A549 (cell line): ENCODE data around the gene SDHB. TPM values are rescaled to one million over a fixed set of nuclear protein-coding genes. Genes with fewer than 3 reads are reported as not detected.

Source experiments
- ATAC-seq, 2 experiments: fragments of 200-7000 bp in 1 of 2; fragments of >200 bp in 1 of 2; cut with Nextera tagmentation in 1 of 2; cut with Tn5 transposase in 1 of 2; 3 replicates each; pipeline versions ENCODE4 v1.8.0 to v1.9.1; 2018 to 2020; ENCODE audit warnings: mild to moderate bottlenecking in 1 of 2, moderate library complexity in 1 of 2
- CTCF ChIA-PET: fragments of 300-600 bp; sonication (Branson Sonifier 250); formaldehyde crosslinking; extraction: SDS; loops from one replicate; lab custom pipeline; 2021; ENCODE audit warnings: antibody characterized with exemption, inconsistent platforms; lab: Yijun Ruan, JAX
- POLR2A ChIA-PET: fragments of 350-600 bp; formaldehyde crosslinking; extraction: SDS; loops from one replicate; lab custom pipeline; 2021; ENCODE audit warnings: antibody characterized with exemption, inconsistent platforms; lab: Yijun Ruan, JAX
- DNase-seq, 2 experiments: peaks; one replicate each; pipeline versions ENCODE4 v3.0.0 to v3.0.0-alpha.2; 2011 to 2016; ENCODE audit warnings: low read depth in 1 of 2, low spot score in 1 of 2
- FAIRE-seq: peaks from 2 replicates; lab custom pipeline; 2011; peaks lifted over from hg19 to GRCh38; lab: Jason Lieb, UNC
- H3K27ac ChIP-seq, 2 experiments: fragments of >200 bp; sonication (Bioruptor Twin); formaldehyde crosslinking; 3 replicates each; pipeline ENCODE4 v1.5.1; 2016 to 2017
- H3K4me1 ChIP-seq: fragments of >200 bp; sonication (Bioruptor Twin); formaldehyde crosslinking; 3 replicates; pipeline ENCODE4 v1.6.1; 2016
- H3K4me2 ChIP-seq: fragments of >200 bp; sonication (Bioruptor Twin); formaldehyde crosslinking; 3 replicates; pipeline ENCODE4 v1.6.1; 2016
- H3K4me3 ChIP-seq: fragments of >200 bp; sonication (Bioruptor Twin); formaldehyde crosslinking; 3 replicates; pipeline ENCODE4 v1.5.1; 2016
- H3K9me3 ChIP-seq: fragments of >200 bp; sonication (Bioruptor Twin); formaldehyde crosslinking; 3 replicates; pipeline ENCODE4 v1.6.1; 2016
- ATOH8 ChIP-seq: fragments of 250-450 bp; sonication (Bioruptor Pico); IDR thresholded peaks from 2 replicates; pipeline ENCODE4 v1.5.0; 2020; ENCODE audit warnings: low read depth, mild to moderate bottlenecking, moderate library complexity
- CBX2 ChIP-seq: fragments of 200-600 bp; sonication (generic); IDR thresholded peaks from 2 replicates; pipeline ENCODE4 v1.6.1; 2016; ENCODE audit warnings: low read depth, mild to moderate bottlenecking, borderline replicate concordance
- CBX8 ChIP-seq: fragments of 200-600 bp; sonication (generic); IDR thresholded peaks from 2 replicates; pipeline ENCODE4 v1.6.1; 2016
- CEBPB ChIP-seq, 2 experiments: fragments of >200 bp in 1 of 2; sonication (Bioruptor Twin) in 1 of 2; formaldehyde crosslinking in 1 of 2; IDR thresholded peaks; 2 replicates each; pipeline ENCODE4 v1.6.1; 2012 to 2016
- CHD4 ChIP-seq: fragments of 200-600 bp; sonication (generic); IDR thresholded peaks from 2 replicates; pipeline ENCODE4 v1.6.1; 2016; ENCODE audit warnings: antibody characterized with exemption, mild to moderate bottlenecking, borderline replicate concordance
- CTCF ChIP-seq: fragments of >200 bp; sonication (Bioruptor Twin); formaldehyde crosslinking; IDR thresholded peaks from 3 replicates; pipeline ENCODE4 v1.5.1; 2016
- E2F6 ChIP-seq: IDR thresholded peaks from 2 replicates; pipeline ENCODE4 v1.6.1; 2012; ENCODE audit warnings: low read depth, borderline replicate concordance
- EHMT2 ChIP-seq: fragments of 200-600 bp; sonication (generic); IDR thresholded peaks from 2 replicates; pipeline ENCODE4 v1.6.1; 2016; ENCODE audit warnings: antibody characterized with exemption, low read depth, mild to moderate bottlenecking, moderate library complexity
- EP300 ChIP-seq, 2 experiments: fragments of >200 bp; sonication (Bioruptor Twin); formaldehyde crosslinking; IDR thresholded peaks; 2 replicates in 1 of 2; 3 replicates in 1 of 2; pipeline ENCODE4 v1.6.1; 2016 to 2017
- FOSL2 ChIP-seq, 2 experiments: fragments of 450-650 bp in 1 of 2; fragments of >200 bp in 1 of 2; sonication (Bioruptor Twin) in 1 of 2; formaldehyde crosslinking; IDR thresholded peaks; 2 replicates each; pipeline versions ENCODE4 v1.5.0 to v1.6.1; 2016 to 2020; ENCODE audit warnings: mild to moderate bottlenecking in 1 of 2, moderate library complexity in 1 of 2
- HDAC2 ChIP-seq: fragments of 200-600 bp; sonication (generic); IDR thresholded peaks from 2 replicates; pipeline ENCODE4 v1.6.1; 2016
- HES2 ChIP-seq: fragments of >200 bp; sonication (Bioruptor Twin); formaldehyde crosslinking; IDR thresholded peaks from 2 replicates; pipeline ENCODE4 v1.6.1; 2016
- HOXB13 ChIP-seq: fragments of 250-450 bp; sonication (Bioruptor Pico); IDR thresholded peaks from 2 replicates; pipeline ENCODE4 v1.5.0; 2020; ENCODE audit warnings: low read depth, mild to moderate bottlenecking, moderate library complexity
- HOXB5 ChIP-seq: fragments of 250-450 bp; sonication (Bioruptor Pico); IDR thresholded peaks from 2 replicates; pipeline ENCODE4 v1.5.0; 2020; ENCODE audit warnings: mild to moderate bottlenecking, moderate library complexity
- JUNB ChIP-seq: fragments of >200 bp; sonication (Bioruptor Twin); formaldehyde crosslinking; IDR thresholded peaks from 2 replicates; pipeline ENCODE4 v1.6.1; 2016
- KDM5A ChIP-seq: fragments of 200-600 bp; sonication (generic); IDR thresholded peaks from 2 replicates; pipeline ENCODE4 v1.6.1; 2016; ENCODE audit warnings: antibody characterized with exemption, mild to moderate bottlenecking
- MAFK ChIP-seq: fragments of 450-650 bp; IDR thresholded peaks from 2 replicates; pipeline ENCODE4 v1.6.1; 2014; ENCODE audit not compliant: partially characterized antibody
- MAZ ChIP-seq: fragments of 150-350 bp; IDR thresholded peaks from 2 replicates; pipeline ENCODE4 v1.6.1; 2014; ENCODE audit warnings: antibody characterized with exemption, low read depth, low read length, borderline replicate concordance
- NFE2L2 ChIP-seq: fragments of 150-350 bp; conservative IDR thresholded peaks from 2 replicates; pipeline ENCODE4 v1.6.1; 2014; ENCODE audit warnings: low read length
- NR3C1 ChIP-seq: fragments of >200 bp; sonication (Bioruptor Twin); formaldehyde crosslinking; IDR thresholded peaks from 3 replicates; pipeline ENCODE4 v1.6.1; 2017
- POLR2A ChIP-seq: IDR thresholded peaks from 2 replicates; pipeline ENCODE4 v1.6.1; 2012; ENCODE audit warnings: mild to moderate bottlenecking, low read length
- RAD21 ChIP-seq, 2 experiments: fragments of >200 bp in 1 of 2; sonication (Bioruptor Twin) in 1 of 2; formaldehyde crosslinking in 1 of 2; IDR thresholded peaks in 1 of 2; conservative IDR thresholded peaks in 1 of 2; 2 replicates in 1 of 2; 3 replicates in 1 of 2; pipeline ENCODE4 v1.6.1; 2012 to 2018; ENCODE audit warnings: inconsistent platforms in 1 of 2
- SREBF2 ChIP-seq: fragments of 450-650 bp; IDR thresholded peaks from 2 replicates; pipeline ENCODE4 v1.6.1; 2014; ENCODE audit warnings: mild to moderate bottlenecking, moderate library complexity
- TFCP2L1 ChIP-seq: fragments of 250-450 bp; sonication (Bioruptor Pico); IDR thresholded peaks from 2 replicates; pipeline ENCODE4 v1.5.0; 2021; ENCODE audit warnings: mild to moderate bottlenecking
- TP53 ChIP-seq: fragments of 250-450 bp; sonication (Bioruptor Pico); IDR thresholded peaks from 2 replicates; pipeline ENCODE4 v1.5.0; 2021; ENCODE audit warnings: mild to moderate bottlenecking, moderate library complexity
- USF2 ChIP-seq: fragments of 450-650 bp; IDR thresholded peaks from 2 replicates; pipeline ENCODE4 v1.6.1; 2014; ENCODE audit warnings: antibody characterized with exemption
- ZC3H11A ChIP-seq: fragments of 450-650 bp; IDR thresholded peaks from 2 replicates; pipeline ENCODE4 v1.6.1; 2014; ENCODE audit warnings: antibody characterized with exemption, mild to moderate bottlenecking
- ZFP36 ChIP-seq: fragments of 450-650 bp; IDR thresholded peaks from 2 replicates; pipeline ENCODE4 v1.6.1; 2014; ENCODE audit warnings: borderline replicate concordance; ENCODE audit not compliant: partially characterized antibody
- WGBS: methylation state at CpG from one replicate; pipeline ENCODE4 v1.1.6; 2017; ENCODE audit errors: missing lambda C conversion rate; 5-methylcytosine and 5-hydroxymethylcytosine counted together
- polyA plus RNA-seq, 4 experiments: library from polyadenylated mRNA; depleted of rRNA in 3 of 4; stranded (reverse); fragments of >200 nt; fragmentation: RNase III in 1 of 4; extraction: RNeasy Plus Mini Kit Qiagen cat#74134 plus additional on column Dnase treatment in 1 of 4; gene quantifications; 2 replicates in 3 of 4; 3 replicates in 1 of 4; pipeline ENCODE4 v1.2.3, GENCODE V29; 2011 to 2017

SDHB gene
- polyA plus RNA-seq, 2 of the 4 experiments (the other 2 are of a cell fraction): 114 to 262 TPM

- ChIA-PET POLR2A (no interaction called here), CTCF (interaction anchor here (1.3 to 1.5 kb wide), 2 partner anchors 13 to 16 kb away, joined by 4 to 5 read pairs; no protein-coding TSS in a partner anchor)
- Histone ChIP-seq H3K4me3 (no peak overlapping the region), H3K27ac (no peak overlapping the region), H3K4me2 (no peak overlapping the region), H3K4me1 (no peaks in the 10 kb centered on the region), H3K9me3 (no peaks in the 10 kb centered on the region)
- DNase-seq (no peak), FAIRE-seq (no peak), ATAC-seq (no peak)
- TF ChIP-seq NR3C1: no peak
- no peak for TF ChIP-seq CEBPB (IDR thresholded peaks at IDR 0.05)
- TF ChIP-seq EHMT2: no peak
- no peak for TF ChIP-seq JUNB
- no peak for TF ChIP-seq ZC3H11A
- TF ChIP-seq CHD4: no peak
- no peak for TF ChIP-seq ATOH8 (CRISPR knock-in tag)
- no peak for TF ChIP-seq CTCF
- no peak for TF ChIP-seq SREBF2
- TF ChIP-seq FOSL2 (IDR thresholded peaks at IDR 0.05): no peak
- TF ChIP-seq FOSL2 (CRISPR knock-in tag; IDR thresholded peaks at IDR 0.05): no peak
- TF ChIP-seq POLR2A: no peak
- no peak for TF ChIP-seq HOXB13 (CRISPR knock-in tag)
- no peak for TF ChIP-seq RAD21 (conservative IDR thresholded peaks at IDR 0.05 in 1 of 2, IDR thresholded peaks at IDR 0.05 in 1 of 2)
- no peak for TF ChIP-seq ZFP36
- no peak for TF ChIP-seq TP53 (CRISPR knock-in tag)
- WGBS: 86% methylated on average over 10 of the region's 16 CpGs
Observed at GRCh38 chr1:16976966-16977365, 76.9 kb downstream of the SDHB start.

- 87% methylated on average over 13 of the region's 14 CpGs for WGBS
- ChIA-PET POLR2A (no interaction called here), CTCF (interaction anchor here (1.3 kb wide), 1 partner anchor 12 kb away, joined by 5 read pairs; no protein-coding TSS in a partner anchor)
- Histone ChIP-seq H3K4me3 (no peak overlapping the region), H3K9me3 (no peaks in the 10 kb centered on the region), H3K27ac (no peak overlapping the region; a peak in 1 of 6 replicates), H3K4me2 (no peak overlapping the region), H3K4me1 (no peaks in the 10 kb centered on the region)
- no peak for ATAC-seq
- TF ChIP-seq HOXB5 (CRISPR knock-in tag): no peak
- no peak for TF ChIP-seq NFE2L2
- TF ChIP-seq CTCF: no peak
- TF ChIP-seq EP300 (IDR thresholded peaks at IDR 0.05): no peak
- no peak for DNase-seq
- FAIRE-seq: no peak
Observed at GRCh38 chr1:16975838-16976237, 78.0 kb downstream of the SDHB start.

- WGBS: 86% methylated on average over 11 of the region's 14 CpGs
- ChIA-PET POLR2A (no interaction called here), CTCF (interaction anchor here (1.0 to 1.1 kb wide), 2 partner anchors 12 to 15 kb away, joined by 4 to 5 read pairs; no protein-coding TSS in a partner anchor)
- no peak overlapping the region for H3K4me3 ChIP-seq
- no peaks in the 10 kb centered on the region for H3K9me3 ChIP-seq
- FAIRE-seq (no peak), ATAC-seq (no peak), DNase-seq (no peak)
- no peak overlapping the region for H3K4me2 ChIP-seq
- no peaks in the 10 kb centered on the region for H3K4me1 ChIP-seq
- H3K27ac ChIP-seq: no peak overlapping the region
- TF ChIP-seq RAD21 (conservative IDR thresholded peaks at IDR 0.05 in 1 of 2, IDR thresholded peaks at IDR 0.05 in 1 of 2) (no peak), HDAC2 (no peak), ZC3H11A (no peak), E2F6 (no peak), MAFK (no peak), ATOH8 (CRISPR knock-in tag) (no peak), CBX2 (no peak), KDM5A (no peak), USF2 (no peak), MAZ (no peak), TFCP2L1 (no peak), NFE2L2 (no peak), CBX8 (no peak), NR3C1 (no peak), HES2 (no peak)
Observed at GRCh38 chr1:16975211-16975610, 78.6 kb downstream of the SDHB start.
